Effector memory CD8-positive, alpha-beta T cell (primary cell): ENCODE results near the gene KLHL21.
A peak's percentile ranks its signal among the peaks of the same experiment; 100 is the strongest.

ENCODE experiments used
- ATAC-seq: fragments of 150-1000 bp; cut with Tn5 transposase; replicated peaks from 2 replicates; pipeline ENCODE4 v1.10.0; 2021; ENCODE audit warnings: mild to moderate bottlenecking, moderate library complexity
- DNase-seq, 3 experiments: peaks; one replicate each; pipeline ENCODE4 v3.0.0; 2021
- H3K27ac Mint-ChIP-seq, 2 donors: one replicate each; pipeline ENCODE4 v1.8.0; 2022; ENCODE audit warnings: mild to moderate bottlenecking in 2 of 2, mixed read lengths in 2 of 2, moderate library complexity in 2 of 2
- H3K27me3 Mint-ChIP-seq, 2 donors: one replicate each; pipeline ENCODE4 v1.8.0; 2022; ENCODE audit warnings: mixed read lengths in 2 of 2
- H3K36me3 Mint-ChIP-seq: one replicate; pipeline ENCODE4 v1.8.0; 2022; ENCODE audit warnings: mild to moderate bottlenecking, moderate library complexity, mixed read lengths; ENCODE audit not compliant: insufficient read depth
- H3K4me1 Mint-ChIP-seq, 2 donors: one replicate each; pipeline ENCODE4 v1.8.0; 2022; ENCODE audit warnings: low read depth in 2 of 2, mixed read lengths in 2 of 2
- H3K4me3 Mint-ChIP-seq, 2 donors: one replicate each; pipeline ENCODE4 v1.8.0; 2022; ENCODE audit warnings: mild to moderate bottlenecking in 2 of 2, mixed read lengths in 2 of 2, moderate library complexity in 2 of 2
- H3K9me3 Mint-ChIP-seq, 2 donors: one replicate each; pipeline ENCODE4 v1.8.0; 2022; ENCODE audit warnings: mixed read lengths in 2 of 2

The KLHL21 gene

GRCh38 chr1:6619045-6619444 lies 16.4 kb upstream of the KLHL21 start:
- peaks cover 27% of the 10 kb centered on the region for H3K36me3 Mint-ChIP-seq
- no peak for ATAC-seq
- peaks cover 5 to 8% of the 10 kb centered on the region in 2 donors for H3K4me1 Mint-ChIP-seq
- no peak for DNase-seq
- H3K27ac Mint-ChIP-seq = no peak overlapping the region
- no peaks in the 10 kb centered on the region for H3K27me3 Mint-ChIP-seq
- no peak overlapping the region for H3K4me3 Mint-ChIP-seq
- no peaks in the 10 kb centered on the region for H3K9me3 Mint-ChIP-seq

- peak overlapping the region; percentile 62 to 68 for H3K4me3 Mint-ChIP-seq
- ATAC-seq = no peak
- no peaks in the 10 kb centered on the region for H3K9me3 Mint-ChIP-seq
- H3K36me3 Mint-ChIP-seq = peaks cover 19% of the 10 kb centered on the region
- H3K27ac Mint-ChIP-seq = peak overlapping the region in 1 of 2 donors; percentile 71
- H3K4me1 Mint-ChIP-seq = peaks cover 13 to 16% of the 10 kb centered on the region in 2 donors
- DNase-seq = no peak
- no peaks in the 10 kb centered on the region for H3K27me3 Mint-ChIP-seq
These were observed 12.5 kb upstream of the KLHL21 start for GRCh38 chr1:6614929-6615785.

GRCh38 chr1:6614019-6614928 lies 11.6 kb upstream of the KLHL21 start:
- peak in 2 of 3 experiments; percentile 22 to 24 for DNase-seq

GRCh38 chr1:6613361-6614018 lies 10.8 kb upstream of the KLHL21 start, which contains the start of gene PHF13:
Gene PHF13, plus strand, starts transcription at chr1:6613731. Its CDS starts 336 bp downstream, at chr1:6614067.
- peak; percentile 99 for DNase-seq
- Mint-ChIP-seq H3K27ac (peak within 1 kb of the TSS; percentile 81), H3K9me3 (no peaks in the 10 kb centered on the region), H3K27me3 (no peaks in the 10 kb centered on the region), H3K4me3 (peak within 1 kb of the TSS; percentile 90 to 93), H3K4me1 (peaks cover 13 to 15% of the 10 kb centered on the region in 2 donors), H3K36me3 (peaks cover 13% of the 10 kb centered on the region)
- ATAC-seq = peak; percentile 95

More at GRCh38 chr1:6614019-6614928, 11.6 kb upstream of the KLHL21 start:
- Mint-ChIP-seq H3K36me3 (peaks cover 19% of the 10 kb centered on the region), H3K27me3 (no peaks in the 10 kb centered on the region), H3K4me3 (peak overlapping the region; percentile 90 to 93), H3K27ac (peak overlapping the region in 1 of 2 donors; percentile 81), H3K9me3 (no peaks in the 10 kb centered on the region), H3K4me1 (peaks cover 13 to 15% of the 10 kb centered on the region in 2 donors)
- ATAC-seq = no peak

- H3K9me3 Mint-ChIP-seq = no peaks in the 10 kb centered on the region
- ATAC-seq (peak; percentile 34), DNase-seq (no peak)
- peak overlapping the region; percentile 90 to 93 for H3K4me3 Mint-ChIP-seq
- H3K27me3 Mint-ChIP-seq = no peaks in the 10 kb centered on the region
- H3K36me3 Mint-ChIP-seq = peaks cover 13% of the 10 kb centered on the region
- H3K4me1 Mint-ChIP-seq = peaks cover 13 to 15% of the 10 kb centered on the region in 2 donors
- peak overlapping the region; percentile 81 for H3K27ac Mint-ChIP-seq
These were observed 10.1 kb upstream of the KLHL21 start for GRCh38 chr1:6612641-6613360.

- Mint-ChIP-seq H3K4me3 (peak overlapping the region; percentile 84 to 86), H3K4me1 (peaks cover 25 to 31% of the 10 kb centered on the region in 2 donors), H3K36me3 (peaks cover 27% of the 10 kb centered on the region), H3K9me3 (no peaks in the 10 kb centered on the region), H3K27ac (peak overlapping the region; percentile 91 to 98), H3K27me3 (no peaks in the 10 kb centered on the region)
- DNase-seq (no peak), ATAC-seq (no peak)
These were observed 1.4 kb upstream of the KLHL21 start for GRCh38 chr1:6603915-6604558.

GRCh38 chr1:6603238-6603914 lies 707 bp upstream of the KLHL21 start:
- ATAC-seq = peak; percentile 49
- Mint-ChIP-seq H3K27ac (peak overlapping the region; percentile 91 to 98), H3K27me3 (no peaks in the 10 kb centered on the region), H3K9me3 (no peaks in the 10 kb centered on the region), H3K36me3 (peaks cover 32% of the 10 kb centered on the region), H3K4me3 (peak overlapping the region; percentile 84 to 86), H3K4me1 (peaks cover 25 to 31% of the 10 kb centered on the region in 2 donors)
- DNase-seq = peak; percentile 49 to 55 (median 52)

- ATAC-seq = peak; percentile 30
- Mint-ChIP-seq H3K4me3 (peak overlapping the region; percentile 94 to 96), H3K27ac (peak overlapping the region; percentile 92 to 98), H3K4me1 (peaks cover 25 to 38% of the 10 kb centered on the region in 2 donors), H3K27me3 (no peaks in the 10 kb centered on the region), H3K36me3 (peaks cover 43% of the 10 kb centered on the region), H3K9me3 (no peaks in the 10 kb centered on the region)
- DNase-seq = peak in 2 of 3 experiments; percentile 16 to 21
These were observed 573 bp downstream of the KLHL21 start for GRCh38 chr1:6601923-6602668.

- H3K4me3 Mint-ChIP-seq = peak overlapping the region; percentile 94 to 96
- peaks cover 49% of the 10 kb centered on the region for H3K36me3 Mint-ChIP-seq
- no peaks in the 10 kb centered on the region for H3K9me3 Mint-ChIP-seq
- peaks cover 26 to 39% of the 10 kb centered on the region in 2 donors for H3K4me1 Mint-ChIP-seq
- ATAC-seq = peak; percentile 50
- H3K27ac Mint-ChIP-seq = peak overlapping the region; percentile 92 to 98
- H3K27me3 Mint-ChIP-seq = no peaks in the 10 kb centered on the region
- peak; percentile 54 to 59 (median 59) for DNase-seq
These were observed 1.4 kb downstream of the KLHL21 start for GRCh38 chr1:6601049-6601922.

- DNase-seq (no peak), ATAC-seq (no peak)
- no peaks in the 10 kb centered on the region for H3K9me3 Mint-ChIP-seq
- H3K27me3 Mint-ChIP-seq = no peaks in the 10 kb centered on the region
- H3K4me1 Mint-ChIP-seq = peaks cover 34 to 44% of the 10 kb centered on the region in 2 donors
- peak overlapping the region; percentile 94 to 96 for H3K4me3 Mint-ChIP-seq
- peak overlapping the region; percentile 92 to 98 for H3K27ac Mint-ChIP-seq
- peaks cover 56% of the 10 kb centered on the region for H3K36me3 Mint-ChIP-seq
These were observed 2.1 kb downstream of the KLHL21 start for GRCh38 chr1:6600410-6601048.
